GM19438 (cell line): ENCODE measurements around the gene DENND4A.

Experiments
- ATAC-seq: cut with Tn5 transposase; IDR thresholded peaks from one replicate; pipeline ENCODE4 v1.9.1; 2021; ENCODE audit warnings: low read depth; ENCODE audit not compliant: unreplicated experiment

DENND4A gene

DNA sequence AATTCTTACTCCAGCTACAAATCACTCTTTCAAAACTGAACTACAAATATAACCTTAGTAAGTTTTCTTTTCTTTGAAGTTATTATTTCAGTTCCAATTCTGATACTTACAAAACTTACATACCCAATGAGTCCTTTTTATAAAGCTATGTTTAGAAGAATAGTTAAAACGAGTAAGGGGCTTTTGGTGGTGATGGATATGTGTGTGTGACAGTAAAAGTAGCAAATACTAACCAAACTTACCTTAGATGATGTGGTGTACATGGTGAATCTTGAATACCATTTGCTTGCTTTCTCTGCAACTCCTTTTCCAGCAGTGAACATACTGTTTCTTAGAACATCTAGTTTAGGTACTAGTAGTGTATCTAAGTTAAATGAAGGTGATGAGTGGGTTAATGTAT, 101.9 kb downstream of the DENND4A start:
- ATAC-seq = no peak

- no peak for ATAC-seq
Measured at GRCh38 chr15:65688462-65688861, 103.6 kb downstream of the DENND4A start.

- no peak for ATAC-seq
Measured at GRCh38 chr15:65682404-65682911, 109.6 kb downstream of the DENND4A start.

GRCh38 chr15:65680544-65680943, 111.5 kb downstream of the DENND4A start:
- ATAC-seq = no peak

- ATAC-seq = no peak
Measured at GRCh38 chr15:65676123-65676522, 116.0 kb downstream of the DENND4A start.

- no peak for ATAC-seq
Measured at GRCh38 chr15:65675551-65675950, 116.5 kb downstream of the DENND4A start.

DNA sequence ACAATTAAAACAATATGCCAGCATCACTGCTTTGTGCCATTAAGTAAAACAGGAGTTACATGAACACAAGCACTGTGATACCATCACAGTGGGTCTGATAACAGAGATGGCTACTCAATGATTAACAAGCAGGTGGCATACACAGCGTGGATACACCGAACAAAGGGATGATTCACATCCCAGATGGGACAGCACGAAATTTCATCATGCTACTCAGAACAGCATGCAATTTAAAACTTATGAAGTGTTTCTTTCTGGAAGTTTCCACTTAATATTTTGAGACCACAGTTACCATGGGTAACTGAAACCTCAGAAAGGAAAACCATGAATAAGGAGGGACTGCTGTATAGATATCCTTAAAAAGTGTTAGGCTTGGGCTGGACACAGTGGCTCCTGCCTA, 125.8 kb downstream of the DENND4A start:
- no peak for ATAC-seq

DNA sequence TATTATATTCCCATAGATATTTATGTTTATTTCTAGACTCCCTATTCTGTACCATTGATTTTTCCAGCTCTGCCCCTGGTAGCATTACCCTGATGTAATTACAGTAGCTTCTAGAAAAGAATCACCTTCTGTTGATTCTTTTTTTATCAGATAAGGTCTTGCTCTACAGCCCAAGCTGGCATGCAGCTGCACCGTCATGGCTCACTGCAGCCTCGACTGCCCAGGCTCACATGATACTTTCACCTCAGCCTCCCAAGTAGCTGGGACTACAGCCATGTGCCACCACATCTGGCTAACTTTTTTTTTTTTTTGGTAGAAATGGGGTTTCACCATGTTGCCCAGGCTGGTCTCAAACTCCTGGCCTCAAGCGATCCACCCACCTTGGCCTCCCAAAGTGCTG, 128.6 kb downstream of the DENND4A start:
- ATAC-seq = no peak

- no peak for ATAC-seq
Measured at GRCh38 chr15:65660927-65661326, 131.2 kb downstream of the DENND4A start.

- ATAC-seq = no peak
Measured at GRCh38 chr15:65659502-65660052, 132.5 kb downstream of the DENND4A start.

GRCh38 chr15:65655457-65655856, 136.6 kb downstream of the DENND4A start:
- ATAC-seq = no peak

- ATAC-seq = no peak
Measured at GRCh38 chr15:65655026-65655425, 137.1 kb downstream of the DENND4A start.

DNA sequence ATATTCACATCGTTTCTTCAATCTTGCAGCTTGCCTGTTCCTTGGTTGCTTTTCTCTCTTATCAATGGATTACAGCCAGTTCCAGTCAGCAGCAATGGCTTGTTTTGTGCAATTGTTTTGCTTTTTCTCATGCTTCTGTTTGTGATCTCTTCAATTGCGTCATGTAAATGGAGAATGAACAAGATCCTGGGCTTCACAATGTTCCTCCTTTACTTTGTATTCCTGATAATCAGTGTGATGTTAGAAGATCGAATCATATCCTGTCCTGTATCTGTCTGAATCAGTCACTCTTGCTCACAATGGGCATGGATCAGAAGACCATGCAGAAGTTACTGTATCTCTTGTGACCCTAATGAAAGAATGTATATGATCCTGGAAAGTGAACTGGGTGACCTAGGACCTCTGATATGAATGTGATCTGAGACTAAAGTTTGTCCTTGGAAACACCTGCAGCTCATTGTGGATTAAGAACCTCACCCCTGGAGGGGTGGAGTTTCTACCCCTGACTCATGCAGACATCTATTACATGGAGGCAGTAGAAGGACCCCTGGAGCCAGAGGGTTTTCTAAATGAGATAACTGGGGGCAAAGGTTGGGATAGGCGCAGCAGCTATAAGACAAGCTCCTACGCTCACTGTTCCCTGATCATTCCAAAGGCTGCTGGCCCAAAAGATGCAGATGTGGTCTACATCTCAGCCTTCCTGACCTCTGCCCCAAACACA, 138.1 kb downstream of the DENND4A start:
- no peak for ATAC-seq

DNA sequence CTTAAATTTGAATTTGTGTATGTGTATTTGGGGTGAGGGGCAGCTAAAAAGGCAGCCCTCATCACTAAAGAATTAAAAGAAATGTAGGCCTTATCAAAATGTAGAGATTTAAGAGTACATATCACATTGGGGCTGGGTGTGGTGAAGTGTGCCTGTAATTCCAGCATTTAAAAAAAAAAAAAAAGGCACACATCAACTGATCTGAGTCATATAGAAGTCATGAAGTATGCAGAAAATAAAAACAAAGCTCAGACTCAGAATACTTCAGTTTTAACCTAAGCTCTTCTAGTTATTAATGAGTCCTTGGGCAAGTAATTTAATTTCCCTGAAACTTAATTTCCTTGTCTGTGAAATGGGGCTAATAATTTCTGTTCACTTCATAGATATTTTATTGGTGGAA, 138.8 kb downstream of the DENND4A start:
- ATAC-seq = no peak

- no peak for ATAC-seq
Measured at GRCh38 chr15:65651831-65652749, 140.0 kb downstream of the DENND4A start.

DNA sequence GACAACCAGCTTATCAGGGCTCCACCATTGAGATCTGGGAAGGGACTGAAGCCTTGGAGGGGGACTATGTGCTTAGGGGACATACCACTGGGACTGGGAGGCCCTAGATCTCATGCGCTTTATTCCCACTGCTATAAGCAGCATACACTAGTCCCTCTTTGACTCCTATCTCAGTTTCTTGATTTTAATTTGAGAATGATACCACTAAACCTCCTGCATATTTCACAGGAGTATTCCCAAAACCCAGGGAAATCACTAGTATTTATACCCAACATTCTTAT, 141.1 kb downstream of the DENND4A start:
- ATAC-seq = no peak

DNA sequence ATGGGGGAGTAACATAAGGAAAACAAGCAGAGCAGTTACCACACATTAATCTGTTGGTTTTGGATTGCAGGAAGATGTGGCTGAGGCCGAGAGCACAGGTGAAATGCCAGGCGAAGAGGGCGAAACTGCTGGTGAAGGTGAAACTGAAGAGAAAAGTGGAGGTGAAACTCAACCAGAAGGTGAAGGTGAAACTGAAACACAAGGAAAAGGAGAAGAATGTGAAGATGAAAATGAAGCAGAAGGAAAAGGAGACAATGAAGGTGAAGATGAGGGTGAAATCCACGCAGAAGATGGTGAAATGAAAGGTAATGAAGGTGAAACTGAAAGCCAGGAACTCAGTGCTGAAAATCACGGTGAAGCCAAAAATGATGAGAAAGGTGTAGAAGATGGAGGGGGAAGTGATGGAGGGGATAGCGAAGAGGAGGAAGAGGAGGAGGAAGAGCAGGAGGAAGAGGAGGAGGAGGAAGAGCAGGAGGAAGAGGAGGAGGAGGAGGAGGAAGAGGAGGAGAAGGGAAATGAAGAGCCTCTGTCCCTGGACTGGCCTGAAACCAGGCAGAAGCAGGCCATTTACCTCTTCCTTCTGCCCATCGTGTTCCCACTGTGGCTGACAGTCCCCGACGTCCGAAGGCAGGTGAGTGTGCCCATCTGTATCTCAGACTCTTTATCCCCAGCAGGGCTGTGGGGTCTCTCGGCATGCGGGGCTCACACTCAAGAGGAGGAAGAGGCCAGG, 141.6 kb downstream of the DENND4A start:
- no peak for ATAC-seq

- ATAC-seq = no peak
Measured at GRCh38 chr15:65646486-65646885, 145.6 kb downstream of the DENND4A start.

- no peak for ATAC-seq
Measured at GRCh38 chr15:65645392-65645791, 146.7 kb downstream of the DENND4A start.

DNA sequence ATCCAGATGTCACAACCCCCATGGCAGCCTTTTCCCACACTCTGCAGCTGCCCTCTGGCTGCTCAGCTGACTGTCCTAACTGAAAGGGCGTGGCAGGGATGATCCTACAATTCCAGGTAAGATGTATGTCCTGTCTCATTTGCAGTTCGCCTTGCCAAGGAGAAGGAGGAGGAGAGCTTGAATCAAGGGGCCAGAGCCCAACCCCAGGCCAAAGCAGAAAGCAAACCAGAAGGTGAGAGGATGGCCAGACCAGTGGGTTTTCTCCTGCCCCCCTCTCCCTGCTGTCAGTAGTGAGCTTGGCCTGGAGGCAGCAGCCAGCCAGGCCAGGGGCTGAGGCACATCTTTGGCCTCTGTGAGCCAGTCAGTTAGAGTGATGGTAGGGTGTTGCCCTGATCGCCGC, 147.8 kb downstream of the DENND4A start:
- no peak for ATAC-seq

GRCh38 chr15:65642594-65642993, 149.5 kb downstream of the DENND4A start:
- ATAC-seq = no peak
